ENCODE measurements around the gene GBP1.
A peak's percentile ranks its signal among the peaks of the same experiment; 100 is the strongest.
"Not testable (repeated sequence)": the region's sequence is repeated elsewhere in the genome, so short reads cannot be mapped to it uniquely, and the experiment has no call there.

GBP1 gene

GRCh38 chr1:89049187-89049586 lies 15.8 kb downstream of the GBP1 start:
- H4K8ac ChIP-seq (ENCODE audit: low read depth, low read length); H2BK5ac ChIP-seq (ENCODE audit: low read depth, low read length, poor library complexity); H3K79me2 ChIP-seq (ENCODE audit: control insufficient read depth, insufficient read depth, low read length, poor library complexity); H2AK5ac ChIP-seq (ENCODE audit: low read length); H3K4me3 ChIP-seq (ENCODE audit: low read depth, low read length); H2BK120ac ChIP-seq (ENCODE audit: insufficient read depth, low read length, poor library complexity); H2BK12ac ChIP-seq (ENCODE audit: low read length); H3K23ac ChIP-seq (ENCODE audit: low read length); H3K4me2 ChIP-seq (ENCODE audit: low read length); H3K9ac ChIP-seq (ENCODE audit: low read length); DNase-seq; H3K4me1 ChIP-seq (ENCODE audit: control insufficient read depth in 1 of 2, insufficient read depth in 2 of 2, low read length in 2 of 2); H3K18ac ChIP-seq (ENCODE audit: low read length); H3K4ac ChIP-seq (ENCODE audit: low read depth, low read length); H2AFZ ChIP-seq (ENCODE audit: insufficient read depth, low read length, poor library complexity); H3K14ac ChIP-seq (ENCODE audit: low read length); H3K9me3 ChIP-seq (ENCODE audit: insufficient read depth, low read depth, low read length); H3K79me1 ChIP-seq (ENCODE audit: low read length); H3K27me3 ChIP-seq (ENCODE audit: insufficient read depth, low read length); H4K12ac ChIP-seq (ENCODE audit: low read depth, low read length); H4K91ac ChIP-seq (ENCODE audit: low read depth, low read length); H3K36me3 ChIP-seq (ENCODE audit: control insufficient read depth in 1 of 2, insufficient read depth in 2 of 2, low read length in 2 of 2); H3K27ac ChIP-seq (ENCODE audit: low read depth, low read length): not testable (repeated sequence)
- no CpG with 5 or more reads among the region's 4 CpGs for WGBS (ENCODE audit: extremely low coverage, insufficient coverage, insufficient read length)

DNA sequence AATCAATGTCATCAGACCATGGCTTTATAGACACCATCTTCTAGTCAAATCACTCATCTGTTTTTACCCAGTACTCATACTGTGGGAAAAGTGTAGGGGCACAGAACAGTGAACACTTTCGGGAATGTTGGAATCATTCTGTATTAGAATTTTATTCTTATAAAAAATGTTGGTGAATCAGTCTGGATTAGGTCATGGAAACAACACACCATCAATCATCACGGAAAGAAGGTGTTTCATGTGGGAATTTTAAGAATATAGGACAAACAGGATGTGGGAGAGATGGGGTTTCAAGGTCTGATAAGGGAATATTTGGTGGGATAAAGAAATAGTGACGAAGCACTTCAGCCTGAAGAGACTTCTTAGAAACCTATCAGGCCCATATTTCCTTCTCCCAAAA lies 17.3 kb downstream of the GBP1 start:
- Histone ChIP-seq H2AK5ac (ENCODE audit: low read length) (no peak overlapping the region), H3K4me1 (ENCODE audit: control insufficient read depth in 1 of 2, insufficient read depth in 2 of 2, low read length in 2 of 2) (peaks cover 0 to 2% of the 10 kb centered on the region in 2 experiments), H3K4me2 (ENCODE audit: low read length) (no peak overlapping the region)

GRCh38 chr1:89046318-89047183 lies 18.5 kb downstream of the GBP1 start:
- not testable (repeated sequence) for H3K27ac ChIP-seq (ENCODE audit: low read depth, low read length); H3K4me3 ChIP-seq (ENCODE audit: low read depth, low read length); H3K79me2 ChIP-seq (ENCODE audit: control insufficient read depth, insufficient read depth, low read length, poor library complexity); H3K27me3 ChIP-seq (ENCODE audit: insufficient read depth, low read length); H3K4me2 ChIP-seq (ENCODE audit: low read length); H2BK120ac ChIP-seq (ENCODE audit: insufficient read depth, low read length, poor library complexity); H3K9me3 ChIP-seq (ENCODE audit: insufficient read depth, low read depth, low read length); H2BK12ac ChIP-seq (ENCODE audit: low read length); H4K12ac ChIP-seq (ENCODE audit: low read depth, low read length); H3K23ac ChIP-seq (ENCODE audit: low read length); H3K4ac ChIP-seq (ENCODE audit: low read depth, low read length); H4K91ac ChIP-seq (ENCODE audit: low read depth, low read length); H3K36me3 ChIP-seq (ENCODE audit: control insufficient read depth in 1 of 2, insufficient read depth in 2 of 2, low read length in 2 of 2); H2AK5ac ChIP-seq (ENCODE audit: low read length); H2AFZ ChIP-seq (ENCODE audit: insufficient read depth, low read length, poor library complexity); H4K8ac ChIP-seq (ENCODE audit: low read depth, low read length); H2BK5ac ChIP-seq (ENCODE audit: low read depth, low read length, poor library complexity); H3K79me1 ChIP-seq (ENCODE audit: low read length); H3K9ac ChIP-seq (ENCODE audit: low read length); H3K14ac ChIP-seq (ENCODE audit: low read length); H3K4me1 ChIP-seq (ENCODE audit: control insufficient read depth in 1 of 2, insufficient read depth in 2 of 2, low read length in 2 of 2); H3K18ac ChIP-seq (ENCODE audit: low read length)
- peak in 1 of 2 donors; percentile 49 for DNase-seq
- WGBS (ENCODE audit: extremely low coverage, insufficient coverage, insufficient read length): no CpG with 5 or more reads among the region's 6 CpGs

More for the DNA sequence above, 17.3 kb downstream of the GBP1 start:
- Histone ChIP-seq H2BK120ac (ENCODE audit: insufficient read depth, low read length, poor library complexity) (no peak overlapping the region), H4K91ac (ENCODE audit: low read depth, low read length) (no peak overlapping the region), H4K12ac (ENCODE audit: low read depth, low read length) (no peak overlapping the region), H3K79me1 (ENCODE audit: low read length) (no peaks in the 10 kb centered on the region), H4K8ac (ENCODE audit: low read depth, low read length) (no peak overlapping the region), H3K9me3 (ENCODE audit: insufficient read depth, low read depth, low read length) (no peaks in the 10 kb centered on the region), H3K79me2 (ENCODE audit: control insufficient read depth, insufficient read depth, low read length, poor library complexity) (no peaks in the 10 kb centered on the region), H3K36me3 (ENCODE audit: control insufficient read depth in 1 of 2, insufficient read depth in 2 of 2, low read length in 2 of 2) (no peaks in the 10 kb centered on the region), H3K23ac (ENCODE audit: low read length) (no peak overlapping the region), H2AFZ (ENCODE audit: insufficient read depth, low read length, poor library complexity) (no peak overlapping the region), H2BK5ac (ENCODE audit: low read depth, low read length, poor library complexity) (no peak overlapping the region), H3K9ac (ENCODE audit: low read length) (no peak overlapping the region), H3K27ac (ENCODE audit: low read depth, low read length) (no peak overlapping the region), H2BK12ac (ENCODE audit: low read length) (no peak overlapping the region), H3K14ac (ENCODE audit: low read length) (no peak overlapping the region), H3K18ac (ENCODE audit: low read length) (no peak overlapping the region), H3K4me3 (ENCODE audit: low read depth, low read length) (no peak overlapping the region), H3K27me3 (ENCODE audit: insufficient read depth, low read length) (no peaks in the 10 kb centered on the region), H3K4ac (ENCODE audit: low read depth, low read length) (no peak overlapping the region)
- no peak for DNase-seq
- WGBS (ENCODE audit: extremely low coverage, insufficient coverage, insufficient read length): no CpG with 5 or more reads among the region's 3 CpGs

- Histone ChIP-seq H2BK5ac (ENCODE audit: low read depth, low read length, poor library complexity) (no peak overlapping the region), H4K8ac (ENCODE audit: low read depth, low read length) (no peak overlapping the region), H3K9ac (ENCODE audit: low read length) (no peak overlapping the region), H3K4ac (ENCODE audit: low read depth, low read length) (no peak overlapping the region), H3K9me3 (ENCODE audit: insufficient read depth, low read depth, low read length) (peaks cover 4% of the 10 kb centered on the region), H3K4me3 (ENCODE audit: low read depth, low read length) (no peak overlapping the region), H3K23ac (ENCODE audit: low read length) (no peak overlapping the region), H4K12ac (ENCODE audit: low read depth, low read length) (no peak overlapping the region), H3K14ac (ENCODE audit: low read length) (no peak overlapping the region), H3K27ac (ENCODE audit: low read depth, low read length) (no peak overlapping the region), H3K27me3 (ENCODE audit: insufficient read depth, low read length) (no peaks in the 10 kb centered on the region), H2BK12ac (ENCODE audit: low read length) (no peak overlapping the region), H4K91ac (ENCODE audit: low read depth, low read length) (no peak overlapping the region), H3K79me2 (ENCODE audit: control insufficient read depth, insufficient read depth, low read length, poor library complexity) (peaks cover 2% of the 10 kb centered on the region), H3K79me1 (ENCODE audit: low read length) (no peaks in the 10 kb centered on the region), H3K36me3 (ENCODE audit: control insufficient read depth in 1 of 2, insufficient read depth in 2 of 2, low read length in 2 of 2) (no peaks in the 10 kb centered on the region), H3K18ac (ENCODE audit: low read length) (no peak overlapping the region), H3K4me1 (ENCODE audit: control insufficient read depth in 1 of 2, insufficient read depth in 2 of 2, low read length in 2 of 2) (peaks cover 0 to 2% of the 10 kb centered on the region in 2 experiments), H2BK120ac (ENCODE audit: insufficient read depth, low read length, poor library complexity) (no peak overlapping the region), H3K4me2 (ENCODE audit: low read length) (no peak overlapping the region), H2AFZ (ENCODE audit: insufficient read depth, low read length, poor library complexity) (no peak overlapping the region), H2AK5ac (ENCODE audit: low read length) (no peak overlapping the region)
- no CpG with 5 or more reads among the region's 2 CpGs for WGBS (ENCODE audit: extremely low coverage, insufficient coverage, insufficient read length)
- DNase-seq: no peak
Measured at GRCh38 chr1:89044970-89045721, 19.9 kb downstream of the GBP1 start.
